HFFc6 (cell line): Measurements from ENCODE around the gene UBASH3A. TPM values are rescaled to one million over a fixed set of nuclear protein-coding genes. Genes with fewer than 3 reads are reported as not detected.

ENCODE experiments used
- DNase-seq: peaks from one replicate; pipeline ENCODE4 v3.0.0-alpha.2; 2018
- H3K27ac Mint-ChIP-seq: 2 replicates; pipeline ENCODE4 v1.8.0; 2020; ENCODE audit warnings: mild to moderate bottlenecking, mixed read lengths
- H3K27me3 Mint-ChIP-seq: 2 replicates; pipeline ENCODE4 v1.8.0; 2021; ENCODE audit warnings: mild to moderate bottlenecking, moderate library complexity, mixed read lengths; ENCODE audit not compliant: insufficient read depth
- H3K36me3 Mint-ChIP-seq: 2 replicates; pipeline ENCODE4 v1.8.0; 2021; ENCODE audit warnings: low read depth, mixed read lengths
- H3K4me1 Mint-ChIP-seq: 2 replicates; pipeline ENCODE4 v1.8.0; 2020; ENCODE audit warnings: low read depth, mixed read lengths
- H3K4me3 Mint-ChIP-seq: 2 replicates; pipeline ENCODE4 v1.8.0; 2020; ENCODE audit warnings: mild to moderate bottlenecking, moderate library complexity, mixed read lengths
- H3K9me3 Mint-ChIP-seq: 2 replicates; pipeline ENCODE4 v1.8.0; 2020; ENCODE audit warnings: mild to moderate bottlenecking, mixed read lengths
- CTCF ChIP-seq: fragments of 200-600 bp; sonication (generic); IDR thresholded peaks from 2 replicates; pipeline ENCODE4 v1.5.0; 2021; ENCODE audit warnings: antibody characterized with exemption, mild to moderate bottlenecking
- total RNA-seq, 6 experiments: library from RNA; stranded (reverse); fragmentation: NEBNext Ultra II Directional; extraction: Animal tissue kit (Norgen Biotek cat#: 25700); gene quantifications; 2 replicates in 1 of 6; 3 replicates in 5 of 6; pipeline ENCODE4 v1.2.3, GENCODE V29; 2021

UBASH3A gene
- total RNA-seq, 6 experiments from 2014 or later = not detected

- 0 out of 2 replicates have a peak, but pooled peaks cover 4% of the 10 kb centered on the region for H3K36me3 Mint-ChIP-seq
- DNase-seq = no peak
- TF ChIP-seq CTCF = no peak
- no peaks in the 10 kb centered on the region; the same call in 1 of the 2 replicates for H3K27me3 Mint-ChIP-seq
- H3K4me3 Mint-ChIP-seq = no peak overlapping the region
- no peaks in the 10 kb centered on the region for H3K4me1 Mint-ChIP-seq
- H3K9me3 Mint-ChIP-seq = peaks cover 74% of the 10 kb centered on the region
- H3K27ac Mint-ChIP-seq = no peak overlapping the region
Measured at GRCh38 chr21:42383331-42383730, 20.4 kb upstream of the UBASH3A start.

GRCh38 chr21:42384156-42384945 lies 19.4 kb upstream of the UBASH3A start:
- no peak for TF ChIP-seq CTCF
- Mint-ChIP-seq H3K4me1 (no peaks in the 10 kb centered on the region), H3K9me3 (peaks cover 77% of the 10 kb centered on the region), H3K36me3 (peaks cover 11% of the 10 kb centered on the region; the same call in 1 of the 2 replicates), H3K27ac (no peak overlapping the region), H3K27me3 (no peaks in the 10 kb centered on the region; the same call in 1 of the 2 replicates), H3K4me3 (no peak overlapping the region)
- no peak for DNase-seq

GRCh38 chr21:42384989-42385388 lies 18.7 kb upstream of the UBASH3A start:
- DNase-seq = no peak
- Mint-ChIP-seq H3K27ac (no peak overlapping the region), H3K4me1 (no peaks in the 10 kb centered on the region), H3K27me3 (no peaks in the 10 kb centered on the region; the same call in 1 of the 2 replicates), H3K9me3 (peaks cover 77% of the 10 kb centered on the region), H3K4me3 (no peak overlapping the region), H3K36me3 (peaks cover 15% of the 10 kb centered on the region; the same call in 1 of the 2 replicates)
- no peak for TF ChIP-seq CTCF

GRCh38 chr21:42385619-42386018 lies 18.1 kb upstream of the UBASH3A start:
- Mint-ChIP-seq H3K4me1 (no peaks in the 10 kb centered on the region), H3K36me3 (peaks cover 15% of the 10 kb centered on the region; the same call in 1 of the 2 replicates), H3K27ac (no peak overlapping the region), H3K4me3 (no peak overlapping the region), H3K9me3 (peaks cover 74% of the 10 kb centered on the region), H3K27me3 (no peaks in the 10 kb centered on the region; the same call in 1 of the 2 replicates)
- DNase-seq = no peak
- TF ChIP-seq CTCF = no peak

GRCh38 chr21:42386034-42386591 lies 17.6 kb upstream of the UBASH3A start:
- Mint-ChIP-seq H3K9me3 (peaks cover 78% of the 10 kb centered on the region), H3K4me3 (no peak overlapping the region), H3K36me3 (peaks cover 15% of the 10 kb centered on the region; the same call in 1 of the 2 replicates), H3K27ac (no peak overlapping the region), H3K4me1 (no peaks in the 10 kb centered on the region), H3K27me3 (no peaks in the 10 kb centered on the region; the same call in 1 of the 2 replicates)
- no peak for DNase-seq
- TF ChIP-seq CTCF = no peak
